Spleen (tissue), 13 donors: ENCODE measurements around the gene MOB3B. TPM values are rescaled to one million over a fixed set of nuclear protein-coding genes. Genes with fewer than 3 reads are reported as not detected.
A peak's percentile ranks its signal among the peaks of the same experiment; 100 is the strongest.

Source experiments
- DNase-seq: peaks from one replicate; pipeline ENCODE4 v3.0.0-alpha.2; 2020
- H3K27ac ChIP-seq, 8 donors: fragments of 200-600 bp; sonication (generic) in 7 of 8; 1 replicate in 4 of 8; 2 replicates in 4 of 8; pipeline versions ENCODE4 v1.5.0 to v1.8.0; 2016 to 2021; ENCODE audit warnings: inconsistent platforms in 4 of 8, mild to moderate bottlenecking in 4 of 8, moderate library complexity in 1 of 8
- H3K27me3 ChIP-seq, 7 donors: fragments of 200-600 bp; sonication (generic) in 6 of 7; replicated peaks in 1 of 7; 1 replicate in 4 of 7; 2 replicates in 3 of 7; pipeline versions ENCODE4 v1.5.0 to v1.8.0; 2016 to 2021; ENCODE audit warnings: inconsistent platforms in 3 of 7, mild to moderate bottlenecking in 1 of 7
- H3K36me3 ChIP-seq, 6 donors: fragments of 200-600 bp; sonication (generic) in 5 of 6; 1 replicate in 4 of 6; 2 replicates in 2 of 6; pipeline versions ENCODE4 v1.5.0 to v1.8.0; 2016 to 2021; ENCODE audit warnings: inconsistent platforms in 2 of 6
- H3K4me1 ChIP-seq, 6 donors: fragments of 200-600 bp; sonication (generic) in 5 of 6; 1 replicate in 3 of 6; 2 replicates in 3 of 6; pipeline versions ENCODE4 v1.5.0 to v1.8.0; 2016 to 2021; ENCODE audit warnings: inconsistent platforms in 3 of 6
- H3K4me3 ChIP-seq, 8 donors: fragments of 200-600 bp; sonication (generic) in 7 of 8; 1 replicate in 4 of 8; 2 replicates in 4 of 8; pipeline versions ENCODE4 v1.5.0 to v1.8.0; 2016 to 2021; ENCODE audit warnings: inconsistent platforms in 4 of 8, mild to moderate bottlenecking in 4 of 8, moderate library complexity in 2 of 8
- H3K9me3 ChIP-seq, 8 donors: fragments of 200-600 bp; sonication (generic) in 7 of 8; 1 replicate in 4 of 8; 2 replicates in 4 of 8; pipeline versions ENCODE4 v1.5.0 to v1.8.0; 2016 to 2021; ENCODE audit warnings: inconsistent platforms in 4 of 8
- CTCF ChIP-seq, 11 experiments: fragments of 200-600 bp in 7 of 11; fragments of 450-650 bp in 4 of 11; sonication (generic) in 4 of 11; IDR thresholded peaks in 8 of 11; conservative IDR thresholded peaks in 3 of 11; 1 replicate in 7 of 11; 2 replicates in 4 of 11; pipeline versions ENCODE4 v1.4.0 to v1.8.0; 2016 to 2021; ENCODE audit warnings: antibody characterized with exemption in 11 of 11, inconsistent platforms in 4 of 11, mild to moderate bottlenecking in 1 of 11
- POLR2A ChIP-seq, 3 donors: fragments of 450-650 bp; IDR thresholded peaks; one replicate each; pipeline ENCODE4 v1.5.1; 2017; ENCODE audit warnings: antibody characterized with exemption in 3 of 3, mild to moderate bottlenecking in 1 of 3
- POLR2AphosphoS5 ChIP-seq, 3 donors: sonication (generic); formaldehyde crosslinking; IDR thresholded peaks; one replicate each; pipeline ENCODE4 v1.5.1; 2017; ENCODE audit warnings: antibody characterized with exemption in 3 of 3
- WGBS, 5 donors: extraction: QIAGEN DNeasy Blood & Tissue Kit in 3 of 5; methylation state at CpG; one replicate each; pipeline versions ENCODE4 v1.1.5 to v1.1.7; 2013 to 2018; 5-methylcytosine and 5-hydroxymethylcytosine counted together
- intact Hi-C: fragments of 100-400 bp; cut with DNase I; formaldehyde crosslinking; loops from one replicate; pipeline ENCODE4 v1.15.0; 2023; ENCODE audit warnings: low total_unique reads
- long read RNA-seq, 2 donors: transcript quantifications; one replicate each; lab custom pipeline, GENCODE V29; 2026
- polyA plus RNA-seq, 3 donors: library from polyadenylated mRNA; stranded (reverse); fragments of 200-250 nt; gene quantifications; one replicate each; pipeline ENCODE4 v1.2.1, GENCODE V29; 2013
- total RNA-seq, 7 donors: library from RNA; depleted of rRNA in 3 of 7; stranded (reverse); fragments of >200 nt in 3 of 7; fragmentation: NEBNext Ultra II Directional in 4 of 7; extraction: Animal tissue kit (Norgen Biotek cat#: 25700) in 4 of 7; gene quantifications; one replicate each; pipeline versions ENCODE4 v1.1.0 to v1.2.1, GENCODE V29; 2016 to 2021
- donor health status: healthy with polysubstance abuse.
- donor health status: DM: no; HTN: no; CAD: no; lungs with moderate emphysema.
- donor health status: DM: no; HTN: no; CAD: no.
- donor health status: Bipolar disorder and iron deficiency.
- donor health status: healthy.
- donor health status: DM: no; HTN: no; CAD: no.
- donor health status: DM: yes; HTN: yes; CAD: no.

Gene MOB3B
- 10 to 100 TPM; 14.0 to 27.7 (median 21.9) TPM for total RNA-seq
- 10 to 100 TPM in 2 of 3 donors, 1 to 10 TPM in 1; 9.4 to 12.6 (median 10.9) TPM for polyA plus RNA-seq
- long read RNA-seq, donor 1, full-length matches to known transcripts, result 2 of 2 reads
- long read RNA-seq, donor 1, partial matches to known transcripts, result 0 of 2 reads
- long read RNA-seq, donor 1, other reads (novel, unspliced or antisense), result 0 of 2 reads
- long read RNA-seq, donor 2, result 0 reads

- TF ChIP-seq POLR2A (IDR thresholded peaks at IDR 0.05) (no peak), CTCF (IDR thresholded peaks at IDR 0.05 in 8 of 11, conservative IDR thresholded peaks at IDR 0.05 in 3 of 11) (peak; percentile 80 to 98 (median 92)), POLR2AphosphoS5 (IDR thresholded peaks at IDR 0.05) (peak; percentile 70 to 81 (median 76))
- Histone ChIP-seq H3K27me3 (peaks cover 0 to 20% (median 0%) of the 10 kb centered on the region in 7 donors), H3K27ac (peak within 1 kb of the TSS; percentile 78 to 95 (median 90)), H3K4me3 (peak within 1 kb of the TSS; percentile 70 to 93 (median 82)), H3K4me1 (peaks cover 7 to 85% (median 50%) of the 10 kb centered on the region in 6 donors), H3K9me3 (no peaks in the 10 kb centered on the region), H3K36me3 (no peaks in the 10 kb centered on the region)
- WGBS, 5 donors, result 3 to 5% (median 3%) methylated on average over 42 to 74 of the region's 74 CpGs
- DNase-seq, result peak; percentile 97
- intact Hi-C loops, result loop anchor here (5.0 kb wide), 1 partner anchor 197 kb away; no protein-coding TSS in a partner anchor
These were observed at the start of gene MOB3B for GRCh38 chr9:27529316-27530278. TSS of gene MOB3B (minus strand) at chr9:27529814. CDS start at chr9:27455550, 74,264 bp downstream.

GRCh38 chr9:27573634-27574590 is 44.3 kb upstream of the MOB3B start:
- Histone ChIP-seq H3K9me3 (peaks cover 0 to 14% (median 10%) of the 10 kb centered on the region in 8 donors), H3K4me3 (peak overlapping the region; percentile 21 to 85 (median 64)), H3K27me3 (no peaks in the 10 kb centered on the region), H3K27ac (peak overlapping the region; percentile 94 to 100 (median 98)), H3K4me1 (peaks cover 5 to 38% (median 16%) of the 10 kb centered on the region in 6 donors), H3K36me3 (no peaks in the 10 kb centered on the region)
- 2 to 3% (median 2%) methylated on average over 35 of the region's 35 CpGs for WGBS, 5 donors
- intact Hi-C loops, result loop anchor here (10.0 kb wide), 1 partner anchor 629 kb away; the partner anchor contains the start of gene PLAA
- DNase-seq, result peak; percentile 98
- TF ChIP-seq POLR2A (IDR thresholded peaks at IDR 0.05), result peak; percentile 18 to 91 (median 62)
- TF ChIP-seq POLR2AphosphoS5 (IDR thresholded peaks at IDR 0.05), result peak; percentile 3 to 99 (median 84)
- peak in 3 of 11 experiments; percentile 5 to 30 (median 27) for TF ChIP-seq CTCF (IDR thresholded peaks at IDR 0.05 in 8 of 11, conservative IDR thresholded peaks at IDR 0.05 in 3 of 11)

- peak within 1 kb of the TSS; percentile 94 to 100 (median 98) for H3K27ac ChIP-seq
- H3K4me1 ChIP-seq, result peaks cover 5 to 38% (median 16%) of the 10 kb centered on the region in 6 donors
- peaks cover 0 to 7% (median 3%) of the 10 kb centered on the region in 8 donors for H3K9me3 ChIP-seq
- peak; percentile 96 for DNase-seq
- TF ChIP-seq POLR2AphosphoS5 (IDR thresholded peaks at IDR 0.05), result peak; percentile 54 to 93 (median 89)
- peak in 1 of 11 experiments; percentile 17 for TF ChIP-seq CTCF (IDR thresholded peaks at IDR 0.05 in 8 of 11, conservative IDR thresholded peaks at IDR 0.05 in 3 of 11)
- peak in 2 of 3 donors; percentile 89 to 93 for TF ChIP-seq POLR2A (IDR thresholded peaks at IDR 0.05)
- H3K27me3 ChIP-seq, result no peaks in the 10 kb centered on the region
- H3K36me3 ChIP-seq, result no peaks in the 10 kb centered on the region
- H3K4me3 ChIP-seq, result peak within 1 kb of the TSS; percentile 46 to 85 (median 64)
- 0 to 1% (median 1%) methylated on average over 52 to 72 of the region's 72 CpGs for WGBS, 5 donors
- intact Hi-C loops, result loop anchor here (10.0 kb wide), 1 partner anchor 628 kb away; the partner anchor contains the start of gene PLAA
These were observed 43.5 kb upstream of the MOB3B start, which contains the start of gene C9orf72 for GRCh38 chr9:27572918-27573633. TSS of gene C9orf72 (minus strand) at chr9:27573481. CDS start at chr9:27567120, 6,361 bp downstream.
